HFFc6 (cell line): ENCODE measurements around the gene NSMF. TPM values are rescaled to one million over a fixed set of nuclear protein-coding genes. Genes with fewer than 3 reads are reported as not detected.

Experiments
- DNase-seq: peaks from one replicate; pipeline ENCODE4 v3.0.0-alpha.2; 2018
- H3K27ac Mint-ChIP-seq: 2 replicates; pipeline ENCODE4 v1.8.0; 2020; ENCODE audit warnings: mild to moderate bottlenecking, mixed read lengths
- H3K27me3 Mint-ChIP-seq: 2 replicates; pipeline ENCODE4 v1.8.0; 2021; ENCODE audit warnings: mild to moderate bottlenecking, moderate library complexity, mixed read lengths; ENCODE audit not compliant: insufficient read depth
- H3K36me3 Mint-ChIP-seq: 2 replicates; pipeline ENCODE4 v1.8.0; 2021; ENCODE audit warnings: low read depth, mixed read lengths
- H3K4me1 Mint-ChIP-seq: 2 replicates; pipeline ENCODE4 v1.8.0; 2020; ENCODE audit warnings: low read depth, mixed read lengths
- H3K4me3 Mint-ChIP-seq: 2 replicates; pipeline ENCODE4 v1.8.0; 2020; ENCODE audit warnings: mild to moderate bottlenecking, moderate library complexity, mixed read lengths
- H3K9me3 Mint-ChIP-seq: 2 replicates; pipeline ENCODE4 v1.8.0; 2020; ENCODE audit warnings: mild to moderate bottlenecking, mixed read lengths
- total RNA-seq, 6 experiments: library from RNA; stranded (reverse); fragmentation: NEBNext Ultra II Directional; extraction: Animal tissue kit (Norgen Biotek cat#: 25700); gene quantifications; 2 replicates in 1 of 6; 3 replicates in 5 of 6; pipeline ENCODE4 v1.2.3, GENCODE V29; 2021
- TF ChIP-seq, protein P1 (sequence below): fragments of 200-600 bp; sonication (generic); IDR thresholded peaks from 2 replicates; pipeline ENCODE4 v1.5.0; 2021; ENCODE audit warnings: antibody characterized with exemption, mild to moderate bottlenecking

The NSMF gene
- total RNA-seq, 6 experiments from 2014 or later, result 24.3 to 29.9 (median 26.4) TPM

DNA sequence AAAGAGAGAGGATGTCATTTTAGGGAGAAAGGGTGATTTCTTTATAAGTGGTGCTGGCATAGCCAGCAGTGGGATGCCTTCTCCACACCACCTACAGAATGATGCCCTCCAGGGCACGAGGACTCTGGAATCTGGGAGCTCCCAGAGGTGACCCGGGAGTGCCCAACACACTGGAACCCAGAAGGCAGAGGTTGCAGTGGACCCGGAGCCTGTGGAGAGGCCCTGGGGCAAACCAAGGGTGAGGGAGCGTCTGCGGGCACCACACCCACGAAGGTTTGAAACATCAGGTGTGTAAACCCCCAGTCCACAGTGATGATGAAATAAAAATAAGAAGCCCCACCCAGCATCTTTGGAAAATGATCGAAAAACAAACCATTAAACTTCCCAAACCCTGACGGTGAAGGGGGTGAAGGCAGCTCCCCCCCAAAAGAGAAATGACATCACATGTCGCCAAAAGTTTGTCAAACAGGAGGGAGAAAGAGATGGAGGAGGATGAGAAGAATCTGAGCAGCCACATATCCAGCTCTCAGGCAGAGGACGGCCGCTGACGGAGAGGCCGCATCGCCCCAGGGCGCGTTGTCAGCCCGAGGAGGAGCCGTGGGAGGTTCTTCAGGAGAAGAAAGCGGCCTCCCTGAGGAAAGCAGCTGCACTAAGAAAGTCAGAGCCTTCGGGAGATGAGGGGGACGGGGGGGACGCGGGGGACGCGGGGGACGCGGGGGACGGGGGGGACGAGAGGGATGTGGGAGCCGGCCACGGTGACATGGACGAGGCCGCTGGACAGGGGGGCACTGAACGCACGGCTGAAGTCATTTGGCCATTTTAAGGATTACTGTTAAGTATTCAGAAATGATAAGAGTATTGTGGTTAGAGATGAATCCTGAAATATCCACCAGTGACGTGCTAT is 43.1 kb upstream of the NSMF start:
- peak overlapping the region; percentile 69; the same call in 1 of the 2 replicates for H3K27ac Mint-ChIP-seq
- H3K9me3 Mint-ChIP-seq, result peaks cover 26% of the 10 kb centered on the region
- peaks cover 9% of the 10 kb centered on the region; the same call in 1 of the 2 replicates for H3K4me1 Mint-ChIP-seq
- no peak for DNase-seq
- TF ChIP-seq, protein P1, sequence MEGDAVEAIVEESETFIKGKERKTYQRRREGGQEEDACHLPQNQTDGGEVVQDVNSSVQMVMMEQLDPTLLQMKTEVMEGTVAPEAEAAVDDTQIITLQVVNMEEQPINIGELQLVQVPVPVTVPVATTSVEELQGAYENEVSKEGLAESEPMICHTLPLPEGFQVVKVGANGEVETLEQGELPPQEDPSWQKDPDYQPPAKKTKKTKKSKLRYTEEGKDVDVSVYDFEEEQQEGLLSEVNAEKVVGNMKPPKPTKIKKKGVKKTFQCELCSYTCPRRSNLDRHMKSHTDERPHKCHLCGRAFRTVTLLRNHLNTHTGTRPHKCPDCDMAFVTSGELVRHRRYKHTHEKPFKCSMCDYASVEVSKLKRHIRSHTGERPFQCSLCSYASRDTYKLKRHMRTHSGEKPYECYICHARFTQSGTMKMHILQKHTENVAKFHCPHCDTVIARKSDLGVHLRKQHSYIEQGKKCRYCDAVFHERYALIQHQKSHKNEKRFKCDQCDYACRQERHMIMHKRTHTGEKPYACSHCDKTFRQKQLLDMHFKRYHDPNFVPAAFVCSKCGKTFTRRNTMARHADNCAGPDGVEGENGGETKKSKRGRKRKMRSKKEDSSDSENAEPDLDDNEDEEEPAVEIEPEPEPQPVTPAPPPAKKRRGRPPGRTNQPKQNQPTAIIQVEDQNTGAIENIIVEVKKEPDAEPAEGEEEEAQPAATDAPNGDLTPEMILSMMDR, result no peak
- H3K27me3 Mint-ChIP-seq, result peaks cover 31% of the 10 kb centered on the region
- peak overlapping the region; percentile 78 for H3K4me3 Mint-ChIP-seq
- peaks cover 9% of the 10 kb centered on the region for H3K36me3 Mint-ChIP-seq

GRCh38 chr9:137501457-137501856 is 42.3 kb upstream of the NSMF start:
- TF ChIP-seq, protein P1, result no peak
- peaks cover 23% of the 10 kb centered on the region for H3K9me3 Mint-ChIP-seq
- peak overlapping the region; percentile 78 for H3K4me3 Mint-ChIP-seq
- no peak for DNase-seq
- peaks cover 9% of the 10 kb centered on the region for H3K36me3 Mint-ChIP-seq
- H3K4me1 Mint-ChIP-seq, result peaks cover 9% of the 10 kb centered on the region; the same call in 1 of the 2 replicates
- H3K27ac Mint-ChIP-seq, result peak overlapping the region; percentile 69; the same call in 1 of the 2 replicates
- peaks cover 31% of the 10 kb centered on the region for H3K27me3 Mint-ChIP-seq

GRCh38 chr9:137500666-137501397 is 41.7 kb upstream of the NSMF start:
- TF ChIP-seq, protein P1, result no peak
- DNase-seq, result no peak
- H3K4me1 Mint-ChIP-seq, result peaks cover 9% of the 10 kb centered on the region; the same call in 1 of the 2 replicates
- no peak overlapping the region for H3K4me3 Mint-ChIP-seq
- peaks cover 19% of the 10 kb centered on the region for H3K9me3 Mint-ChIP-seq
- no peak overlapping the region for H3K27ac Mint-ChIP-seq
- H3K36me3 Mint-ChIP-seq, result peaks cover 9% of the 10 kb centered on the region
- H3K27me3 Mint-ChIP-seq, result peaks cover 29% of the 10 kb centered on the region

- peaks cover 9% of the 10 kb centered on the region; the same call in 1 of the 2 replicates for H3K4me1 Mint-ChIP-seq
- H3K27ac Mint-ChIP-seq, result no peak overlapping the region
- DNase-seq, result no peak
- TF ChIP-seq, protein P1, result no peak
- peaks cover 28% of the 10 kb centered on the region for H3K27me3 Mint-ChIP-seq
- no peak overlapping the region for H3K4me3 Mint-ChIP-seq
- H3K36me3 Mint-ChIP-seq, result peaks cover 9% of the 10 kb centered on the region
- peaks cover 19% of the 10 kb centered on the region for H3K9me3 Mint-ChIP-seq
Measured at GRCh38 chr9:137499858-137500661, 40.9 kb upstream of the NSMF start.

DNA sequence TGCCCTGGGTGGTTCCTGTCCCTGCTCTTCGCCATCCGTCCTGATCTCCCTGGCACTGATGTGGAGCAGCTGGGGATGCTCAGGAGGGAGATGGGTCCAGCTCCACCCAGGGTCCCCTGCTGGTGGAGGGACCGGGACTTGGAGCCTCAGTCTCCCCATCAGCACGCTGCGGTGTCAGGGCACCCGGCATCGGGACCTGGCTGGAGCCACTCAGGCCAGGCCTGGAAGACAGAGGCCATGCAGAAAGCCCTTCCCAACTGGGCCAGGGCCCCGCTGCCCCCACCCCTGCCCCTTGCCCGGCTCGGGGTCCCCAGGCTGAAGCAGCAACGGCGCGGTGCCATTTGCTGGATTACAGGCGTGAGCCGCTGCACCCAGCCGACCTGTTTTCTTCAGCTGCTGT is 40.3 kb upstream of the NSMF start:
- H3K27ac Mint-ChIP-seq, result no peak overlapping the region
- no peak for DNase-seq
- TF ChIP-seq, protein P1, result no peak
- peaks cover 28% of the 10 kb centered on the region for H3K27me3 Mint-ChIP-seq
- H3K9me3 Mint-ChIP-seq, result peaks cover 19% of the 10 kb centered on the region
- H3K4me1 Mint-ChIP-seq, result peaks cover 9% of the 10 kb centered on the region; the same call in 1 of the 2 replicates
- H3K4me3 Mint-ChIP-seq, result no peak overlapping the region
- H3K36me3 Mint-ChIP-seq, result peaks cover 9% of the 10 kb centered on the region
